SK-N-SH treated with all-trans-retinoic acid at 6 μM for 48 hours (cell line): ENCODE data around the gene RNF133.

Experiments used
- ATAC-seq: fragments of 200-7000 bp; cut with Tn5 transposase; 3 replicates; pipeline ENCODE4 v1.9.1; 2020; ENCODE audit warnings: mild to moderate bottlenecking, moderate library complexity
- BACH2 ChIP-seq: fragments of 250-450 bp; sonication (Bioruptor Pico); IDR thresholded peaks from 2 replicates; pipeline ENCODE4 v1.9.0; 2021; ENCODE audit warnings: mild to moderate bottlenecking, borderline replicate concordance
- CREB5 ChIP-seq: fragments of 250-450 bp; sonication (Bioruptor Pico); IDR thresholded peaks from 2 replicates; pipeline ENCODE4 v1.5.1; 2020; ENCODE audit warnings: low read depth, mild to moderate bottlenecking, moderate library complexity
- CSDC2 ChIP-seq: fragments of 250-450 bp; sonication (Bioruptor Pico); IDR thresholded peaks from 2 replicates; pipeline ENCODE4 v1.5.0; 2020; ENCODE audit warnings: mild to moderate bottlenecking, moderate library complexity
- CSRNP3 ChIP-seq: fragments of 250-450 bp; sonication (Bioruptor Pico); IDR thresholded peaks from 2 replicates; pipeline ENCODE4 v1.5.1; 2021; ENCODE audit warnings: mild to moderate bottlenecking, moderate library complexity
- ESRRG ChIP-seq: fragments of 250-450 bp; sonication (Bioruptor Pico); IDR thresholded peaks from 2 replicates; pipeline ENCODE4 v1.6.1; 2021; ENCODE audit warnings: mild to moderate bottlenecking
- GLIS3 ChIP-seq: fragments of 250-450 bp; sonication (Bioruptor Pico); IDR thresholded peaks from 2 replicates; pipeline ENCODE4 v1.5.0; 2020; ENCODE audit warnings: mild to moderate bottlenecking, moderate library complexity
- ISL1 ChIP-seq: fragments of 250-450 bp; sonication (Bioruptor Pico); IDR thresholded peaks from 2 replicates; pipeline ENCODE4 v2.1.2; 2022; ENCODE audit warnings: mild to moderate bottlenecking, moderate library complexity
- OSR1 ChIP-seq: fragments of 250-450 bp; sonication (Bioruptor Pico); IDR thresholded peaks from 2 replicates; pipeline ENCODE4 v1.8.0; 2022; ENCODE audit warnings: moderate library complexity, mild to moderate bottlenecking, inconsistent platforms
- PATZ1 ChIP-seq: fragments of 250-450 bp; sonication (Bioruptor Pico); IDR thresholded peaks from 2 replicates; pipeline ENCODE4 v1.8.0; 2020; ENCODE audit warnings: mild to moderate bottlenecking, moderate library complexity, borderline replicate concordance
- PPARA ChIP-seq: fragments of 250-450 bp; sonication (Bioruptor Pico); IDR thresholded peaks from 2 replicates; pipeline ENCODE4 v1.5.0; 2020; ENCODE audit warnings: mild to moderate bottlenecking, borderline replicate concordance
- RARB ChIP-seq: fragments of 250-450 bp; sonication (Bioruptor Pico); IDR thresholded peaks from 2 replicates; pipeline ENCODE4 v1.8.0; 2021; ENCODE audit warnings: mild to moderate bottlenecking, moderate library complexity
- SNAI2 ChIP-seq: fragments of 250-450 bp; sonication (Bioruptor Pico); IDR thresholded peaks from 2 replicates; pipeline ENCODE4 v1.5.0; 2020; ENCODE audit warnings: mild to moderate bottlenecking, moderate library complexity
- TOX ChIP-seq: fragments of 250-450 bp; sonication (Bioruptor Pico); IDR thresholded peaks from 2 replicates; pipeline ENCODE4 v1.8.0; 2021; ENCODE audit warnings: mild to moderate bottlenecking, moderate library complexity, borderline replicate concordance
- ZFP3 ChIP-seq: fragments of 250-450 bp; sonication (Bioruptor Pico); IDR thresholded peaks from 2 replicates; pipeline ENCODE4 v1.5.0; 2020; ENCODE audit warnings: mild to moderate bottlenecking, moderate library complexity
- ZFP30 ChIP-seq: fragments of 450-650 bp; formaldehyde crosslinking; IDR thresholded peaks from 2 replicates; pipeline ENCODE4 v1.5.0; 2022; ENCODE audit warnings: mild to moderate bottlenecking, moderate library complexity
- ZNF565 ChIP-seq: fragments of 450-650 bp; formaldehyde crosslinking; conservative IDR thresholded peaks from 2 replicates; pipeline ENCODE4 v1.5.0; 2020; ENCODE audit warnings: low read depth, mild to moderate bottlenecking, moderate library complexity
- ZNF70 ChIP-seq: fragments of 450-650 bp; formaldehyde crosslinking; IDR thresholded peaks from 2 replicates; pipeline ENCODE4 v1.5.0; 2020; ENCODE audit warnings: mild to moderate bottlenecking, moderate library complexity
- ZNF8 ChIP-seq: fragments of 450-650 bp; formaldehyde crosslinking; IDR thresholded peaks from 2 replicates; pipeline ENCODE4 v1.5.0; 2020; ENCODE audit warnings: mild to moderate bottlenecking, moderate library complexity
- TF ChIP-seq, protein P1 (sequence below): fragments of 250-450 bp; sonication (Bioruptor Pico); IDR thresholded peaks from 2 replicates; pipeline ENCODE4 v1.8.0; 2021; ENCODE audit warnings: low read depth, mild to moderate bottlenecking, moderate library complexity, borderline replicate concordance

RNF133 gene

GRCh38 chr7:122676466-122676865 lies 22.5 kb downstream of the RNF133 start:
- ATAC-seq: no peak
- no peak for TF ChIP-seq PATZ1
- TF ChIP-seq, protein P1, sequence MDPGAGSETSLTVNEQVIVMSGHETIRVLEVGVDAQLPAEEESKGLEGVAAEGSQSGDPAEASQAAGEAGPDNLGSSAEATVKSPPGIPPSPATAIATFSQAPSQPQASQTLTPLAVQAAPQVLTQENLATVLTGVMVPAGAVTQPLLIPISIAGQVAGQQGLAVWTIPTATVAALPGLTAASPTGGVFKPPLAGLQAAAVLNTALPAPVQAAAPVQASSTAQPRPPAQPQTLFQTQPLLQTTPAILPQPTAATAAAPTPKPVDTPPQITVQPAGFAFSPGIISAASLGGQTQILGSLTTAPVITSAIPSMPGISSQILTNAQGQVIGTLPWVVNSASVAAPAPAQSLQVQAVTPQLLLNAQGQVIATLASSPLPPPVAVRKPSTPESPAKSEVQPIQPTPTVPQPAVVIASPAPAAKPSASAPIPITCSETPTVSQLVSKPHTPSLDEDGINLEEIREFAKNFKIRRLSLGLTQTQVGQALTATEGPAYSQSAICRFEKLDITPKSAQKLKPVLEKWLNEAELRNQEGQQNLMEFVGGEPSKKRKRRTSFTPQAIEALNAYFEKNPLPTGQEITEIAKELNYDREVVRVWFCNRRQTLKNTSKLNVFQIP (CRISPR knock-in tag): no peak
- no peak for TF ChIP-seq TOX (CRISPR knock-in tag)

- no peak for ATAC-seq
- TF ChIP-seq CREB5 (CRISPR knock-in tag) (no peak), OSR1 (CRISPR knock-in tag) (no peak), BACH2 (CRISPR knock-in tag) (no peak), RARB (CRISPR knock-in tag) (no peak), SNAI2 (CRISPR knock-in tag) (no peak), ISL1 (no peak)
- TF ChIP-seq, protein P1 (CRISPR knock-in tag): no peak
Observed at GRCh38 chr7:122675621-122676020, 23.3 kb downstream of the RNF133 start.

- TF ChIP-seq ZNF8 (CRISPR knock-in tag): no peak
- no peak for TF ChIP-seq CSRNP3 (CRISPR knock-in tag)
- no peak for TF ChIP-seq CREB5 (CRISPR knock-in tag)
- no peak for TF ChIP-seq RARB (CRISPR knock-in tag)
- TF ChIP-seq ISL1: no peak
- no peak for TF ChIP-seq CSDC2 (CRISPR knock-in tag)
- TF ChIP-seq ESRRG (CRISPR knock-in tag): no peak
- TF ChIP-seq OSR1 (CRISPR knock-in tag): no peak
- TF ChIP-seq, protein P1 (CRISPR knock-in tag): no peak
- TF ChIP-seq GLIS3 (CRISPR knock-in tag): no peak
- TF ChIP-seq SNAI2 (CRISPR knock-in tag): no peak
- TF ChIP-seq ZFP30 (CRISPR knock-in tag): no peak
- TF ChIP-seq ZNF565 (CRISPR knock-in tag): no peak
- no peak for TF ChIP-seq TOX (CRISPR knock-in tag)
- ATAC-seq: no peak
Observed at GRCh38 chr7:122675011-122675410, 23.9 kb downstream of the RNF133 start.

GRCh38 chr7:122674502-122674901 lies 24.4 kb downstream of the RNF133 start:
- no peak for ATAC-seq
- TF ChIP-seq ESRRG (CRISPR knock-in tag) (no peak), RARB (CRISPR knock-in tag) (no peak), PPARA (no peak), ZNF70 (no peak), OSR1 (CRISPR knock-in tag) (no peak), ZFP3 (CRISPR knock-in tag) (no peak), ZFP30 (CRISPR knock-in tag) (no peak), CREB5 (CRISPR knock-in tag) (no peak), ZNF8 (CRISPR knock-in tag) (no peak)
- TF ChIP-seq, protein P1 (CRISPR knock-in tag): no peak
